GM12872 (cell line): Measurements from ENCODE around the gene C15orf39.

Source experiments
- TF ChIP-seq, protein P1 (sequence below): IDR thresholded peaks from 3 replicates; pipeline ENCODE4 v1.5.1; 2011; ENCODE audit warnings: low read depth, mild to moderate bottlenecking, low read length, moderate library complexity; ENCODE audit not compliant: insufficient read depth

The C15orf39 gene

DNA sequence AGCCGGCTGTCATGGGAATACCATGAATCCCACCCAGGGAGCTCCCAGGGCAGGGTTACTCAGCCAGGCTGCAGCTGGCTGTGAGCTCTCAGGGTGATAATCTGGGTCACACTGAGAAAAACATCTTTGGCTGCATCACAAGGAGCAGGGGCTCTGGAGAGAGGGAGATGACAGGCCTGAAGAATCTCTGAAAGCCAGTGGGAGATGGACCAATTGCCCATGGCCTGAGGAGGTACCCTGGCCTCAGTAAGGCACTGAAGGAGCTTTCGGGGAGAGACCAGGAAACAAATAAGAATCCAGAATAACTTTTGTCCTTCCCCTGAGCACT lies 28.3 kb downstream of the C15orf39 start:
- TF ChIP-seq, protein P1, sequence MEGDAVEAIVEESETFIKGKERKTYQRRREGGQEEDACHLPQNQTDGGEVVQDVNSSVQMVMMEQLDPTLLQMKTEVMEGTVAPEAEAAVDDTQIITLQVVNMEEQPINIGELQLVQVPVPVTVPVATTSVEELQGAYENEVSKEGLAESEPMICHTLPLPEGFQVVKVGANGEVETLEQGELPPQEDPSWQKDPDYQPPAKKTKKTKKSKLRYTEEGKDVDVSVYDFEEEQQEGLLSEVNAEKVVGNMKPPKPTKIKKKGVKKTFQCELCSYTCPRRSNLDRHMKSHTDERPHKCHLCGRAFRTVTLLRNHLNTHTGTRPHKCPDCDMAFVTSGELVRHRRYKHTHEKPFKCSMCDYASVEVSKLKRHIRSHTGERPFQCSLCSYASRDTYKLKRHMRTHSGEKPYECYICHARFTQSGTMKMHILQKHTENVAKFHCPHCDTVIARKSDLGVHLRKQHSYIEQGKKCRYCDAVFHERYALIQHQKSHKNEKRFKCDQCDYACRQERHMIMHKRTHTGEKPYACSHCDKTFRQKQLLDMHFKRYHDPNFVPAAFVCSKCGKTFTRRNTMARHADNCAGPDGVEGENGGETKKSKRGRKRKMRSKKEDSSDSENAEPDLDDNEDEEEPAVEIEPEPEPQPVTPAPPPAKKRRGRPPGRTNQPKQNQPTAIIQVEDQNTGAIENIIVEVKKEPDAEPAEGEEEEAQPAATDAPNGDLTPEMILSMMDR, result no peak

DNA sequence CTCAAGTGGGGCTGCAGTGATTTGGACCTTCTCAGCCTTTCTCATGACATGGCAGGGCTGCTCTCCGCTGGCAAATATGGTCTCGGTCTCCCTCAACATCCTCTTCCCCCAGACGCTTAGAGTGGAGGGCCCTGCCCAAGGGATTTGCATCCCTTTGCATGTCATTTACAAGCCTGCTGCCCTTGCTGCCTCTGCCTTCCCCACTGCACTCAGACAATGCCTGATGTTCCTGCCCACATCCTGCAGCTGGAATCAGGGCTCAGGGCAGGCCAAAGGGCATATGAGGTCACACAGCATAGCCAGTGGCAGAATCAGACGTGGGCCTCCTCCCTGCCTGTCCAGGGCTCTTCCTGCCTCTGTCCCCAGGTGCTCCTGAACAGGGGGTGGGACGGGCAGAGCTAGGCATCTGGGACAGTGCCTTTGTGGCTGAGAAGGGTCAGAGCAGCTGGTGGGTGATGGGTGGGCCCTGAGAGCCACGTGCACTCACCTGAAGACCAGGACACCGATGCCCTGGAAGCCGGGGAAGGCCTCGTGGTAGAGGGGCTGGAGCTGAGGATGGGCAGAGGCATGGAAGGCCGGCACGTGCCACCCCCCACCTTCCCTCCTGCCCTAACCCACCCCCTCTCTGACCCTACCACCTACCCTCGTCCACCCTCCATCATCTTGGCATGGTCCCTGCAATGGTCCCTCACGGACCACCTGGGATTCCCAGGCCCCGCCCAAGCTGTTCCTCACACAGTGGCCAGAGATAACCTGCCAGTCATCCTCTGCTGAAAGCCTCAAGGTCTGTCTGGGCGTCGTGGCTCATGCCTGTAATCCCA lies 29.1 kb downstream of the C15orf39 start:
- TF ChIP-seq, protein P1, result no peak

DNA sequence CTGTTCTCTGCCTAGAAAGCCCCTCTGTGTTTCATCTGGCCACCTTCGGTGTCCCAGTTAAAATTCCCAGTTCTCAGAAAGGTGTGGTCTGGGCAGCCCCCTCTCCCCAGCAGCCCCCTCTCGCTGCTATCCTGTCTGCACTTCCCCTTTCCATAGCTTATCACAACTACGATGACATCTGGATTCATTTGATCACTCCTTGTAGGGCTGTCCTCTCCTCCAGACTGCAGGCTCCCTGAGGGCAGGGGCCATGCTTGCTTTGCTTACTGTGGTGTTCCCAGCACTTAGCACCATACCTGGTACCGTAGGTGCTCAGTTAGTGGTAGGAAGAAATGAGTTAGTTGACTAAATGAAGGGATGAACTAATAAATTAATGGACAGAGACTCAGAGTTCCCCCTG lies 30.2 kb downstream of the C15orf39 start:
- TF ChIP-seq, protein P1, result no peak

DNA sequence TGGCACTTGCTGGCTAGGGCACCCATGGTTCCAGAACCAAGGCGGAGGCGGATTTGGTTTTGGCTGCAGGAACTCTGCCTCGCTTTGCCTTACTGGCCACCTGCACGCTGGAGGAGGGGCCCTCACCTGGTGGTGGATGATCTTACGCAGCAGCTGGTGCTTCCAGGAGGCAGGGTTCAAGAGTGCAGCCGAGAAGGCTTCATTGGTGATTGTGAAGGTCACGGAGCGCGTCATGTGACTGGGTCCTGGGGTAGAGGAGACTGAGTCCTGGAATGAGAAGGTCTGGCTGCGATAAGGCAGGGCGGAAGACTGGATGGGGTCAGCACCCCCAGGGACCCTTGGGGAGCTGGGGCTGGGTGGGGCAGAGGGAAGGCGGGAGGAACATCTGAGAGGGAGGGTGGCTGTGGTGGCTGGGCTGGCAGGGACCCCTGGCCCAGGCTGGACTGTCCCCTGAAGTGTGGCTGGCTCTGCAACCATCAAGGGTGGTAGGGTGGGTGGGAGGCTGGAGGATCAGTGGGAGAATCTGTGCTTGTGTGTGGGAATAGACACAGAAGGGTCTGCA lies 30.7 kb downstream of the C15orf39 start:
- TF ChIP-seq, protein P1, result no peak

DNA sequence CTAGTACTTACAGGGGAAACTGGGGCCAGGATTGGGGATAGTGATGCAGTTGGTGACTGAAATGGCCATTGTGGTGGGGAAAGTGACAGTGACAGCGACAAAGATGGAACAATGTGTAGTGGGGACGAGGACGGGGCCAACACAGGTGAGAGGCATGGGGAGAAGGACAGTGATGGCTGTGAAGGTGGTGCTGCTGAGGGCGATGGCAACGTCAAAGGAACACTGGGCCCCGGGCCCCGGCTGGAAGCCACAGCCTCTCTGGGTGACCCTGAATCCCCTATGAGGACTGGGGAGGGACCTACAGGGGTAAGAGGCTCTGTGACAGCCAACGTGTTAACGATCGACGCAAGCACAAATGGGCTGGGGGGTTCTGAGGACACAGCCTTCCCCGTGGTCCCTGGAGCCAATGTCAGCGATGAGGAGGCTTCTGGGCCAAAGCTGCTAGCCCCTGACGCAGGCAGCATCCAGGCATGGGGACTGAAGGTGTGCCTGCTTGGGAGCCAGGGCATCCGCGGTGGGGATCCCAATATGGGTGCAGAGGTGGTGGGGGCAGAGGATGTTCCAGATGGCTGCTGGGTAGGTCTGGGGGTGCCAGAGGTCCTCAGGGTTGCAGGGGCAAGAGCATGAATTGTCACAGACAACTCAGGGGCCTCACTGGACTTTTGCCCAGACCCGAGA lies 31.3 kb downstream of the C15orf39 start:
- TF ChIP-seq, protein P1, result no peak

DNA sequence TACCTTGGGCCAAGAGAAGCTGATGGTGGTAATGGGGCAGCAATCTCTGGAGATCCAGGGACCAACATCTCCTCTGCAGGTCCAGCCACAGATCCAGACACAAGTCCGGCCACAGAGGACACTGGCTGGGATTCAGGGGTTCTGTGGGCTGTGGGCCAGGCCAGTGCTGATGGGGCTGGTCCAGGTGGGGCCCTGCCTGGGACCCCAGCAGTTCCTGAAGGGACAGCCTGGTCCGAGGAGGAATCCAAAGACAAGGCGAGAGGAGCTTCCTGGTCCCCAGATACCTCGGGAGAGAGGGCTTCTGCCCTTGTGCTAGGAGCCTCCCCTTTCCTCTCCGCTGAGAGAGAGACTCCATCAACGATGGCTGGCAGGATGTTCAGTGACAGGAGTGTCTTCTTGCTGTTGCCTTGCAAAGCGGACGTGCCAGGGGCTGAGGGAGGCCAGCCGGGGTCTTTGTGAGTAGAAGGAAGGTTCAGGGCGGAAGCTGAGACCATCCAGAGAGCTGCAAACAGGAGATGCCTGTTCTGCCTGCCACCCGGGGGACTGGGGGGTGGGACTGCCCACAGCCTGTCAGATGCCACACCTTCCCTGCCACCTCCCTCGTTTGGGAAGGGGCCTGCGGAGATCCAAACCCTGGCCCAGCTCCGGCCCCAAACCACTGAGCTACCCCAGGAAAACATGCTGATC lies 32.0 kb downstream of the C15orf39 start:
- TF ChIP-seq, protein P1, result no peak

DNA sequence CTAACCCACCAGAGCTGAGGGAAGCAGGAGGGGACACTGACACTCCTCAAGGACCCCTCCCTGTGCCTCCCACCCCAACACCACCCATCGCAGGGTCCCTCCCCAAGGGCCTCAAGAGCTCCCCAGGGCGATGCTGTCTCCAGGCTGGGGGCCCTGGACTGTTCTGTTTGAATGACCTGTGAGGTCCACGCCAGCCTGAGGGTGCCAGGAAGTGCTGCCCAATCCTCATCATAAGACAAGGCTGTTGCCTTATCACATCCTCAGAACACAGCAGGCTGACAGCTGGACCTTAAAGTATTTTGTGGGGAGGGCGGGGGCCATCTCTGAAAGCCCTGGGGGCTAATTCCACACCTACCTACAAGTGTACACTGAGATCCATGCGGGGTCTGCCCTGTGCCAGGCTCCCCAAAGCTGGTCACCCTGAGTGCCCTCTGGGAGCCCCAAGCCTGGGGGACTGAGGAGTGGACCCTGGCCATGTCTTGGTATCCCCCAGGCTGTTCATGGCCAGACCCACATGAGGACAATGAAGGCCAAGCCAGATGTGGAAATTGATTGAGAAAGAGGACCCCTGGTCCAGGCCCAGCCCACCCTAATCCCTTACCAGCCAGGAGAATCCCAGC lies 32.6 kb downstream of the C15orf39 start:
- TF ChIP-seq, protein P1, result no peak
